ENCODE measurements around the gene SLC6A13. TPM values are rescaled to one million over a fixed set of nuclear protein-coding genes. Genes with fewer than 3 reads are reported as not detected.

The SLC6A13 gene
- total and polyA plus RNA-seq, 2 donors (not counting 1 experiment from before 2014, with no cell fraction given), result 0.22 to 0.54 TPM

DNA sequence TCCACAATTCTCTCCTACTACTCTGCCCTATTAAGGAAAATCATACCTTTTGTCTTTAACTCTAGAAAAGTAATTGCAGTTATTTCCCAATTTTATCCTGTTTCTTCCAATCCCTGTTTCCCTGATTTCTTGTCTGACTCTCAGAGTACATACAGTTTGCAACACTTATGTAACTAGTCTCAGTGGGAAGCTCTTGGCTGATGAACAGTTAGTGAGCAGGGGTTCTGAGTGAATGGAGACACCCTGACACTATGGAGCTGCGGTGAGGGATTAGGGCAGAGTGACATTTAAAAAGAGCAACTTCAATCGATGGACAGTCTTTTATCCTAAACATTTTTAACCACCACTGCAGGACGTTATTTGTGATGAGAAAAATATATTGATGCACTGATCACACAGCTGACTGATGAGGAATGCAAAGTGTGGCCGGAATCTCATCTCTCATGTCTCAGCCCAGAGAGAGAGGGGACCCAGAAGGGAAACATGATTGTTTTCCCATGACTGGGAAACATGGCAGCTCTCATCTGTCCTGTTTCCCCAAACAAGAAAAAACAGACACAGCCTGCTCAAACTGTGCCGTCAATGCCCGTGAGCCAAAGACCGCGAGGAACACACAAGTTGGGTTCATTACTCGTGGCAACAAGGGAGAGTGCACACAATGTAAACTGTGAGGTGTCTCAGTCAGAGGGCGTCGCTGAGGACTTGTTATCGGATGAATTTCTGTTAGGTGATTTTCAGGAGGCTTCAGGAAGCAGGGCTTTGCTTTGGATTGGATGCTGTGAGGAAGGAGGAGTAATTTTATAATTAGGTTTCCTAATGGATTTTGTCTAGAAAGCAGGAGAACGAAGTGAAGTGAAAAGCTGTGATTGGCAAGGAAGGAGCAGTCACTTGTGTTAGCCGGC, 5.2 kb upstream of the SLC6A13 start:
- no peak overlapping the region for H3K27ac Mint-ChIP-seq
- POLR2A ChIA-PET, result no interaction called here

More for the DNA sequence above, 5.2 kb upstream of the SLC6A13 start:
- H4K20me1 ChIP-seq (ENCODE audit: control insufficient read depth, insufficient read depth, low read length, poor library complexity, severe bottlenecking), result no peaks in the 10 kb centered on the region
- no peak for TF ChIP-seq CTCF (IDR thresholded peaks at IDR 0.05)
- TF ChIP-seq EZH2 (IDR thresholded peaks at IDR 0.05; ENCODE audit: borderline replicate concordance, insufficient read depth, low read depth, low read length, poor library complexity, severe bottlenecking), result no peak
- no peaks in the 10 kb centered on the region for H3K79me2 ChIP-seq (ENCODE audit: control insufficient read depth, insufficient read depth, low read length)
- Mint-ChIP-seq H3K4me1 (no peaks in the 10 kb centered on the region), H3K9me3 (ENCODE audit: insufficient read depth) (no peaks in the 10 kb centered on the region), H3K4me3 (no peak overlapping the region), H3K27me3 (no peaks in the 10 kb centered on the region)
- DNase-seq (no peak), ATAC-seq (ENCODE audit: low read depth) (no peak)
- H3K9ac ChIP-seq (ENCODE audit: low read length), result no peak overlapping the region
- CTCF ChIA-PET, result no interaction called here
- no peak overlapping the region for H3K4me3 ChIP-seq (ENCODE audit: control extremely low read depth in 1 of 5, extremely low read depth in 1 of 5, insufficient read depth in 1 of 5, low read depth in 2 of 5, low read length in 4 of 5)
- H2AFZ ChIP-seq (ENCODE audit: insufficient read depth, low read depth, low read length, poor library complexity, severe bottlenecking), result no peak overlapping the region
- no peaks in the 10 kb centered on the region for H3K36me3 ChIP-seq (replicated peaks in 1 of 2; ENCODE audit: control extremely low read depth in 1 of 2, control insufficient read depth in 1 of 2, extremely low read depth in 1 of 2, insufficient read depth in 2 of 2, low read length in 1 of 2)
- no peaks in the 10 kb centered on the region for H3K27me3 ChIP-seq (replicated peaks in 1 of 4; ENCODE audit: control extremely low read depth in 1 of 4, control insufficient read depth in 3 of 4, insufficient read depth in 4 of 4, low read length in 3 of 4)
- H3K27ac ChIP-seq (ENCODE audit: low read length in 2 of 2), result no peak overlapping the region
- no peak overlapping the region for H3K4me2 ChIP-seq (replicated peaks; ENCODE audit: low read depth, low read length, poor library complexity, severe bottlenecking)
- intact Hi-C loops (cut with micrococcal nuclease), result no loop called here
- H3K4me1 ChIP-seq (ENCODE audit: control insufficient read depth in 2 of 2, insufficient read depth in 2 of 2, low read length in 2 of 2), result no peaks in the 10 kb centered on the region
- no peaks in the 10 kb centered on the region for H3K9me3 ChIP-seq (ENCODE audit: control extremely low read depth in 1 of 3, control insufficient read depth in 2 of 3, insufficient read depth in 1 of 3, low read length in 2 of 3)
- 87% methylated on average over 10 of the region's 14 CpGs for WGBS (ENCODE audit: insufficient coverage)

All from B cell (primary cell).